ENCODE results near the gene PEX10. TPM values are rescaled to one million over a fixed set of nuclear protein-coding genes. Genes with fewer than 3 reads are reported as not detected.

The PEX10 gene
- total and polyA plus RNA-seq, 2 of the 8 experiments (the other 6 are each of a cell fraction or from before 2014, with no cell fraction given): 24.3 to 26.9 TPM

DNA sequence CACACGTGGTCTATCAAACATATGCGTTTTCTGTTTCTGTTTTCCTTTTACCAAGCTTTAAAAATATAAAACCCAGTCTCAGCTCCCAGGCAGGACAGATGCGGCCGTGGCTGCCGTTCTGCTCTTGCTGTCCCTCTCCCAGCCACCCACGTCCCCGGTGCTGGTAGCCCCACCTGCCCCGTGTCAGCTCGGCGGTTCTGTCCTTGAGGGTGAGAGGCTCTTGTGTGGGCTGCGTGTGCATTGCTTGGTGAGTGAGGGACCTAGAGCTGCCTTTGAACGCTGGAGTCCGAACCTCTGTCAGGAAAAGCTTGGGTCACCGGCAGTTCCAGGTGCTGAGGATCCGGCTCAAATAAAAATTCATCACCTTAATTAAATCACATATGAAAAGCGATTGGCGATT is 16.3 kb downstream of the PEX10 start:
- H4K5ac ChIP-seq (ENCODE audit: insufficient read length, low read depth, low read length): no peak overlapping the region
- H3K27me3 ChIP-seq (replicated peaks in 1 of 4; ENCODE audit: control insufficient read depth in 3 of 4, extremely low read depth in 1 of 4, insufficient read depth in 3 of 4, low read length in 3 of 4): no peaks in the 10 kb centered on the region
- no peak overlapping the region for H3K9ac ChIP-seq (replicated peaks in 1 of 4; ENCODE audit: extremely low read depth in 1 of 4, low read depth in 3 of 4, low read length in 3 of 4)
- WGBS, 2 experiments (ENCODE audit: extremely low coverage in 1 of 2, insufficient coverage in 1 of 2, insufficient read length in 1 of 2, insufficient replicate concordance in 2 of 2, low coverage in 1 of 2, low lambda C conversion rate in 2 of 2, missing lambda C conversion rate in 1 of 2): 90% methylated on average over 17 of the region's 17 CpGs; no CpG with 5 or more reads in 1 of the 2 experiments
- peaks cover 4% of the 10 kb centered on the region; the same call in 1 of the 2 replicates for H3K23me2 ChIP-seq (ENCODE audit: low read depth, low read length)
- no peak overlapping the region for H3K14ac ChIP-seq (ENCODE audit: insufficient read length)
- H3K23ac ChIP-seq (ENCODE audit: insufficient read length): no peak overlapping the region
- no peak overlapping the region; the same call in 1 of the 2 replicates for H4K8ac ChIP-seq (ENCODE audit: extremely low read depth, insufficient read depth, low read length)
- H2BK5ac ChIP-seq (ENCODE audit: low read depth, low read length): no peak overlapping the region
- no peak overlapping the region for H2BK120ac ChIP-seq (replicated peaks; ENCODE audit: low read depth, low read length)
- H3K9me3 ChIP-seq (ENCODE audit: insufficient read depth in 2 of 2, low read depth in 1 of 2, low read length in 1 of 2): no peaks in the 10 kb centered on the region
- no peak overlapping the region for H3K4me2 ChIP-seq (ENCODE audit: insufficient read depth in 1 of 2, low read depth in 2 of 2, low read length in 2 of 2)
- H3K36me3 ChIP-seq (ENCODE audit: control insufficient read depth in 2 of 4, insufficient read depth in 4 of 4, low read length in 3 of 4): peaks cover 3 to 39% (median 18%) of the 10 kb centered on the region in 4 experiments; a peak in 7 of 8 replicates
- no peak overlapping the region for H2BK12ac ChIP-seq (ENCODE audit: low read depth, low read length)
- H3K4me3 ChIP-seq (ENCODE audit: extremely low read depth in 1 of 4, insufficient read depth in 2 of 4, low read depth in 3 of 4, low read length in 4 of 4): no peak overlapping the region
- no peak overlapping the region for H3K27ac ChIP-seq (ENCODE audit: low read depth, low read length)
- no peak overlapping the region for H2BK15ac ChIP-seq (ENCODE audit: low read length)
- FAIRE-seq: no peak
- H2BK20ac ChIP-seq (ENCODE audit: low read length): no peak overlapping the region
- ChIA-PET CTCF (ENCODE audit: partially characterized antibody) (interaction anchor here (1.0 to 1.3 kb wide), 2 partner anchors 11 to 14 kb away, joined by 3 to 4 read pairs; no protein-coding TSS in a partner anchor), POLR2A (ENCODE audit: partially characterized antibody) (interaction anchor here (4.1 kb wide), 1 partner anchor 11 kb away, joined by 29 read pairs; no protein-coding TSS in a partner anchor)
- no peak overlapping the region for H3K18ac ChIP-seq (ENCODE audit: extremely low read depth, low read length)
- H2AFZ ChIP-seq (ENCODE audit: low read length): no peak overlapping the region
- H4K91ac ChIP-seq (replicated peaks; ENCODE audit: insufficient read length, low read length): no peak overlapping the region
- H3K4me1 ChIP-seq (replicated peaks in 1 of 4; ENCODE audit: control insufficient read depth in 3 of 4, insufficient read depth in 4 of 4, low read length in 3 of 4): peaks cover 0 to 6% (median 0%) of the 10 kb centered on the region in 4 experiments; a peak in 4 of 7 replicates
- no peak overlapping the region for H2AK5ac ChIP-seq (ENCODE audit: low read depth, low read length)
- H3K79me2 ChIP-seq (ENCODE audit: control insufficient read depth in 1 of 2, insufficient read depth in 2 of 2, low read length in 2 of 2): peaks cover 4 to 32% of the 10 kb centered on the region in 2 experiments; a peak in 3 of 4 replicates
- no peak overlapping the region for H3K56ac ChIP-seq (replicated peaks; ENCODE audit: insufficient read length, low read depth, low read length)
- peaks cover 7 to 16% of the 10 kb centered on the region in 2 experiments for H4K20me1 ChIP-seq (replicated peaks in 1 of 2; ENCODE audit: control insufficient read depth in 1 of 2, insufficient read depth in 2 of 2, low read length in 2 of 2)
- TF ChIP-seq MAFK (IDR thresholded peaks at IDR 0.05; ENCODE audit: low read depth, low read length) (no peak), SP1 (IDR thresholded peaks at IDR 0.05; ENCODE audit: low read depth, low read length) (no peak), GTF2F1 (IDR thresholded peaks at IDR 0.05; ENCODE audit: borderline replicate concordance, low read depth, low read length) (no peak), HDAC2 (IDR thresholded peaks at IDR 0.05; ENCODE audit: borderline replicate concordance in 1 of 2, low read depth in 2 of 2, low read length in 2 of 2) (no peak), SP2 (IDR thresholded peaks at IDR 0.05; ENCODE audit: low read length) (no peak), TAF1 (IDR thresholded peaks at IDR 0.05; ENCODE audit: low read depth, low read length) (no peak), SIRT6 (IDR thresholded peaks at IDR 0.05; ENCODE audit: low read length) (no peak), EZH2 (IDR thresholded peaks at IDR 0.05; ENCODE audit: low read depth, low read length, severe bottlenecking) (no peak), HDAC6 (IDR thresholded peaks at IDR 0.05; ENCODE audit: low read depth, low read length) (no peak)
- no peak for DNase-seq (ENCODE audit: low read depth in 1 of 2, low spot score in 2 of 2)
- H3K4ac ChIP-seq (replicated peaks; ENCODE audit: insufficient read length, low read depth, low read length): no peak overlapping the region
- H3K79me1 ChIP-seq (ENCODE audit: low read depth, low read length): peaks cover 12% of the 10 kb centered on the region

Data from H1 (cell line).